HCT116 (cell line): ENCODE data around the gene FGF6. TPM values are rescaled to one million over a fixed set of nuclear protein-coding genes. Genes with fewer than 3 reads are reported as not detected.

Source experiments
- ATAC-seq: fragments of 200-7000 bp; cut with Tn5 transposase; 2 replicates; pipeline ENCODE4 v1.9.1; 2020; ENCODE audit warnings: mild to moderate bottlenecking, moderate library complexity
- BruUV-seq: library from RNA; stranded (reverse); fragments of 400-500 nt; replicated peaks from 2 replicates; lab custom pipeline; 2021; lab: Mats Ljungman, UMichigan
- CTCF ChIA-PET: fragments of 300-600 bp; sonication (Branson Sonifier 250); formaldehyde crosslinking; loops from one replicate; lab custom pipeline; 2021; ENCODE audit warnings: antibody characterized with exemption; lab: Charles Lee
- POLR2A ChIA-PET: fragments of 300-600, 350-600 bp; sonication (Branson Sonifier 250); formaldehyde crosslinking; loops from one replicate; lab custom pipeline; 2021; ENCODE audit warnings: antibody characterized with exemption; lab: Charles Lee
- RAD21 ChIA-PET, 2 experiments: fragments of 300-600 bp; sonication (Branson Sonifier 250); formaldehyde crosslinking; loops; one replicate each; lab custom pipeline; 2023; ENCODE audit warnings: low total read pairs in 2 of 2; ENCODE audit not compliant: uncharacterized antibody in 2 of 2, unreplicated experiment in 2 of 2, low non-redundant PET in 1 of 2; lab: Charles Lee
- DNase-seq: peaks from one replicate; pipeline ENCODE4 v3.0.0-alpha.2; 2010; ENCODE audit warnings: low read depth, low spot score
- H2AFZ ChIP-seq: fragments of 200-600 bp; shearing (Covaris generic), sonication (generic); 2 replicates; pipeline ENCODE4 v1.6.1; 2017; ENCODE audit warnings: low read depth, mixed run types, mixed read lengths, antibody characterized with exemption, low read length; ENCODE audit not compliant: poor library complexity, severe bottlenecking
- H3K27ac ChIP-seq: 2 replicates; pipeline ENCODE4 v1.5.1; 2012; ENCODE audit warnings: low read depth, low read length
- H3K27me3 ChIP-seq: fragments of 200-600 bp; sonication (generic); 2 replicates; pipeline ENCODE4 v1.6.1; 2016; ENCODE audit warnings: mixed run types, low read length, mixed read lengths; ENCODE audit not compliant: insufficient read depth
- H3K36me3 ChIP-seq, 2 experiments: fragments of 200-500 bp in 1 of 2; fragments of 200-600 bp in 1 of 2; sonication (Bioruptor generic) in 1 of 2; sonication (generic) in 1 of 2; 2 replicates each; pipeline versions ENCODE4 v1.5.1 to v1.6.1; 2014 to 2016; ENCODE audit warnings: low read length in 2 of 2, inconsistent platforms in 1 of 2, mixed read lengths in 1 of 2, mixed run types in 1 of 2; ENCODE audit not compliant: insufficient read depth in 2 of 2, control insufficient read depth in 1 of 2
- H3K4me1 ChIP-seq, 2 experiments: fragments of 200-600 bp in 1 of 2; sonication (generic) in 1 of 2; 2 replicates each; pipeline versions ENCODE4 v1.5.1 to v1.6.1; 2012 to 2017; ENCODE audit warnings: low read length in 2 of 2, inconsistent platforms in 1 of 2, mild to moderate bottlenecking in 1 of 2, mixed read lengths in 1 of 2, mixed run types in 1 of 2, moderate library complexity in 1 of 2; ENCODE audit not compliant: insufficient read depth in 2 of 2, control insufficient read depth in 1 of 2
- H3K4me2 ChIP-seq: fragments of 200-600 bp; sonication (generic); 2 replicates; pipeline ENCODE4 v1.6.1; 2017; ENCODE audit warnings: mixed run types, low read length, mixed read lengths
- H3K4me3 ChIP-seq, 2 experiments: fragments of 200-600 bp in 1 of 2; sonication (generic) in 1 of 2; replicated peaks in 1 of 2; 2 replicates each; pipeline ENCODE4 v1.5.1; 2011 to 2016; ENCODE audit warnings: low read length in 2 of 2, control low read depth in 1 of 2, low read depth in 1 of 2, mild to moderate bottlenecking in 1 of 2, mixed read lengths in 1 of 2, mixed run types in 1 of 2
- H3K79me2 ChIP-seq: fragments of 200-600 bp; sonication (generic); 2 replicates; pipeline ENCODE4 v1.6.1; 2017; ENCODE audit warnings: mild to moderate bottlenecking, mixed run types, low read length, moderate library complexity, mixed read lengths; ENCODE audit not compliant: insufficient read depth
- H3K9ac ChIP-seq: fragments of 200-600 bp; sonication (generic); 2 replicates; pipeline ENCODE4 v1.6.1; 2016; ENCODE audit warnings: low read length, mixed read lengths
- H3K9me2 ChIP-seq: fragments of 200-600 bp; sonication (generic), shearing (Covaris generic); 2 replicates; pipeline ENCODE4 v1.6.1; 2017; ENCODE audit warnings: mixed run types, mild to moderate bottlenecking, moderate library complexity; ENCODE audit not compliant: insufficient read depth
- H3K9me3 ChIP-seq, 2 experiments: fragments of 200-500 bp in 1 of 2; fragments of 200-600 bp in 1 of 2; sonication (Bioruptor generic) in 1 of 2; sonication (generic) in 1 of 2; 2 replicates each; pipeline ENCODE4 v1.6.1; 2014 to 2017; ENCODE audit warnings: low read length in 2 of 2, mixed read lengths in 2 of 2, inconsistent platforms in 1 of 2, low read depth in 1 of 2, mild to moderate bottlenecking in 1 of 2, mixed run types in 1 of 2, moderate library complexity in 1 of 2; ENCODE audit not compliant: control insufficient read depth in 1 of 2, insufficient read depth in 1 of 2
- H4K20me1 ChIP-seq: fragments of 200-600 bp; sonication (generic), shearing (Covaris generic); 2 replicates; pipeline ENCODE4 v1.6.1; 2017; ENCODE audit warnings: mixed run types, mild to moderate bottlenecking, moderate library complexity; ENCODE audit not compliant: insufficient read depth
- ATF3 ChIP-seq: IDR thresholded peaks from 2 replicates; pipeline ENCODE4 v1.6.1; 2012
- CBX3 ChIP-seq: IDR thresholded peaks from 2 replicates; pipeline ENCODE4 v1.6.1; 2012; ENCODE audit warnings: low read depth
- CEBPB ChIP-seq: IDR thresholded peaks from 2 replicates; pipeline ENCODE4 v1.6.1; 2012; ENCODE audit warnings: low read depth
- CTCF ChIP-seq, 3 experiments: fragments of 200-600 bp in 1 of 3; sonication (generic) in 1 of 3; IDR thresholded peaks in 2 of 3; conservative IDR thresholded peaks in 1 of 3; 2 replicates each; pipeline ENCODE4 v1.5.1; 2012 to 2017; ENCODE audit warnings: low read depth in 2 of 3, low read length in 2 of 3, antibody characterized with exemption in 1 of 3, borderline replicate concordance in 1 of 3, control low read depth in 1 of 3, mild to moderate bottlenecking in 1 of 3, mixed read lengths in 1 of 3, mixed run types in 1 of 3, moderate library complexity in 1 of 3; ENCODE audit not compliant: insufficient read depth in 1 of 3
- ELF1 ChIP-seq: IDR thresholded peaks from 2 replicates; pipeline ENCODE4 v1.6.1; 2012; ENCODE audit warnings: low read depth, borderline replicate concordance
- EZH2 ChIP-seq: fragments of 200-600 bp; sonication (generic); IDR thresholded peaks from 2 replicates; pipeline ENCODE4 v1.6.1; 2017; ENCODE audit warnings: antibody characterized with exemption, mixed run types
- MAX ChIP-seq: IDR thresholded peaks from 2 replicates; pipeline ENCODE4 v1.6.1; 2012
- POLR2A ChIP-seq: IDR thresholded peaks from 2 replicates; pipeline ENCODE4 v1.7.0; 2011; ENCODE audit warnings: borderline replicate concordance; ENCODE audit not compliant: insufficient read depth, insufficient read length; ENCODE audit errors: extremely low read depth
- POLR2AphosphoS5 ChIP-seq: IDR thresholded peaks from 2 replicates; pipeline ENCODE4 v1.6.1; 2011; ENCODE audit warnings: mild to moderate bottlenecking, low read depth, low read length, moderate library complexity
- RAD21 ChIP-seq: IDR thresholded peaks from 2 replicates; pipeline ENCODE4 v1.6.1; 2012; ENCODE audit warnings: low read depth, mild to moderate bottlenecking
- REST ChIP-seq: IDR thresholded peaks from 2 replicates; pipeline ENCODE4 v1.6.1; 2012; ENCODE audit warnings: low read depth
- SIN3A ChIP-seq: IDR thresholded peaks from 2 replicates; pipeline ENCODE4 v1.6.1; 2012; ENCODE audit warnings: low read depth
- SP1 ChIP-seq: IDR thresholded peaks from 2 replicates; pipeline ENCODE4 v1.6.1; 2012; ENCODE audit warnings: low read depth
- SRF ChIP-seq: IDR thresholded peaks from 2 replicates; pipeline ENCODE4 v1.6.1; 2012; ENCODE audit warnings: low read depth
- TCF7L2 ChIP-seq: IDR thresholded peaks from 2 replicates; pipeline ENCODE4 v1.7.0; 2011; ENCODE audit warnings: borderline replicate concordance, inconsistent platforms; ENCODE audit not compliant: insufficient read depth, insufficient read length; ENCODE audit errors: extremely low read depth
- YY1 ChIP-seq: IDR thresholded peaks from 2 replicates; pipeline ENCODE4 v1.6.1; 2011; ENCODE audit warnings: low read length, low read depth, moderate library complexity, mild to moderate bottlenecking; ENCODE audit not compliant: insufficient replicate concordance; ENCODE audit errors: extremely low read depth
- ZNF274 ChIP-seq: fragments of 200-500 bp; sonication (Bioruptor generic); IDR thresholded peaks from 2 replicates; pipeline ENCODE4 v1.6.1; 2014; ENCODE audit warnings: mild to moderate bottlenecking, low read depth, low read length, inconsistent platforms
- intact Hi-C: fragments of 100-400 bp; cut with micrococcal nuclease; formaldehyde crosslinking; loops from 2 replicates; pipeline ENCODE4 v1.10.0; 2022
- total RNA-seq: library from RNA; stranded (reverse); gene quantifications from one replicate; pipeline ENCODE4 v1.2.1, GENCODE V29; 2021; ENCODE audit not compliant: unreplicated experiment

FGF6 gene
- total RNA-seq, 1 experiment from 2014 or later: not detected

GRCh38 chr12:4434301-4434700 is 11.3 kb downstream of the FGF6 start (continued):
- no peak for TF ChIP-seq REST
- no peak for TF ChIP-seq SP1
- TF ChIP-seq TCF7L2: no peak
- TF ChIP-seq SRF: no peak
- no peak for TF ChIP-seq MAX

- CTCF ChIA-PET: no interaction called here
- no peaks in the 10 kb centered on the region for H3K79me2 ChIP-seq
- H3K27me3 ChIP-seq: no peaks in the 10 kb centered on the region; the same call in none of the 2 replicates
- RAD21 ChIA-PET: no interaction called here
- BruUV-seq: no TSS peak
- no peak overlapping the region for H3K27ac ChIP-seq
- no peak overlapping the region for H3K4me2 ChIP-seq
- H2AFZ ChIP-seq: no peak overlapping the region
- ATAC-seq (no peak), DNase-seq (no peak)
- no peaks in the 10 kb centered on the region for H3K9me2 ChIP-seq
- POLR2A ChIA-PET: no interaction called here
- no peaks in the 10 kb centered on the region for H3K36me3 ChIP-seq
- H4K20me1 ChIP-seq: no peaks in the 10 kb centered on the region
- no peak overlapping the region for H3K9ac ChIP-seq
- no peaks in the 10 kb centered on the region for H3K9me3 ChIP-seq
- no peaks in the 10 kb centered on the region for H3K4me1 ChIP-seq
- intact Hi-C loops: no loop called here
- no peak overlapping the region for H3K4me3 ChIP-seq
- TF ChIP-seq RAD21 (no peak), YY1 (no peak), POLR2A (no peak), CEBPB (no peak), CTCF (IDR thresholded peaks at IDR 0.05 in 2 of 3, conservative IDR thresholded peaks at IDR 0.05 in 1 of 3; ENCODE audit: borderline replicate concordance in 1 of 3, insufficient read depth in 1 of 3, low read depth in 2 of 3, low read length in 2 of 3) (no peak), ATF3 (no peak), SIN3A (no peak), CBX3 (no peak), ELF1 (no peak), REST (no peak), ZNF274 (no peak), EZH2 (no peak), SRF (no peak), SP1 (no peak), POLR2AphosphoS5 (no peak)
These were observed 11.9 kb downstream of the FGF6 start for GRCh38 chr12:4433745-4434058.
